Heart left ventricle (tissue), 13 donors: ENCODE results near the gene FGF14.

Experiments
- POLR2A ChIP-seq, 2 donors: fragments of 450-650 bp; IDR thresholded peaks; one replicate each; pipeline ENCODE4 v1.6.1; 2017; ENCODE audit warnings: antibody characterized with exemption in 2 of 2, mild to moderate bottlenecking in 2 of 2, moderate library complexity in 2 of 2
- TF ChIP-seq, protein P1 (sequence below), 12 donors: fragments of 200-600 bp; sonication (generic) in 4 of 12; IDR thresholded peaks; one replicate each; pipeline versions ENCODE4 v1.5.0 to v1.8.0; 2018 to 2022; ENCODE audit warnings: antibody characterized with exemption in 12 of 12, mild to moderate bottlenecking in 5 of 12
- donor health status: ischemic (EF 13 %, LVEDD 7.1; RV severe dilation, severe dysfunction).
- donor health status: DM: no; HTN: yes; CAD: no.
- donor health status: DM: no; HTN: no; CAD: no.
- donor health status: ischemic (EF 25% LVEDD 6.9; RV normal size, moderate dysfunction).
- donor health status: ischemic (EF 25% LVEDD 5.7; RV mildly dilated, moderate dysfunction).
- donor health status: ischemic (EF 35%, LVEDD 5.7; RV mildly dilated, moderate dysfunction).
- donor health status: nonischemic (EF 11% LVEDD 7.7; RV severe dilation, severe dysfunction).
- donor health status: DM: yes; HTN: yes; CAD: no.
- donor health status: PGD.
- donor health status: ischemic (EF 29% LVEDD 5.4; RV normal size, mild dysfunction).
- donor health status: nonischemic (EF 23%, LVEDD 6.1; RV moderate dilation, normal function).

DNA sequence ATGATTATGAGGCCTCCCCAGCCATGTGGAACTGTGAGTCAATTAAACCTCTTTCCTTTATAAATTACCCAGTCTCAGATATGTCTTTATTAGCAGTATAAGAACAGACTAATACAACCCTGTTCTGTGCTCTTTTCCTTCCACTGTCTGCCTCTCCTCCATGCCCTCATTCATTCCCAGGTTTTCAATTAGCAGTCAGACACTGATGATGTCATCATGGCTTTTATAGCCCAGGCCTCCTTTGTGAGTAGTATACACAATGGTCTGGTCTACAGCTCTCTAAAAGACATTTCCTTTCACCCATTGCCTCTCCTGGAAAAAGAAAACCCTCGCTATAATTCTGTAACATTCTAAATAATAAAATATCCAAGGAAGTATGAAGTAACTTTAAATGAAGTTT lies 25.5 kb downstream of the FGF14 start:
- TF ChIP-seq, protein P1, sequence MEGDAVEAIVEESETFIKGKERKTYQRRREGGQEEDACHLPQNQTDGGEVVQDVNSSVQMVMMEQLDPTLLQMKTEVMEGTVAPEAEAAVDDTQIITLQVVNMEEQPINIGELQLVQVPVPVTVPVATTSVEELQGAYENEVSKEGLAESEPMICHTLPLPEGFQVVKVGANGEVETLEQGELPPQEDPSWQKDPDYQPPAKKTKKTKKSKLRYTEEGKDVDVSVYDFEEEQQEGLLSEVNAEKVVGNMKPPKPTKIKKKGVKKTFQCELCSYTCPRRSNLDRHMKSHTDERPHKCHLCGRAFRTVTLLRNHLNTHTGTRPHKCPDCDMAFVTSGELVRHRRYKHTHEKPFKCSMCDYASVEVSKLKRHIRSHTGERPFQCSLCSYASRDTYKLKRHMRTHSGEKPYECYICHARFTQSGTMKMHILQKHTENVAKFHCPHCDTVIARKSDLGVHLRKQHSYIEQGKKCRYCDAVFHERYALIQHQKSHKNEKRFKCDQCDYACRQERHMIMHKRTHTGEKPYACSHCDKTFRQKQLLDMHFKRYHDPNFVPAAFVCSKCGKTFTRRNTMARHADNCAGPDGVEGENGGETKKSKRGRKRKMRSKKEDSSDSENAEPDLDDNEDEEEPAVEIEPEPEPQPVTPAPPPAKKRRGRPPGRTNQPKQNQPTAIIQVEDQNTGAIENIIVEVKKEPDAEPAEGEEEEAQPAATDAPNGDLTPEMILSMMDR (IDR thresholded peaks at IDR 0.05) = no peak
- TF ChIP-seq POLR2A (IDR thresholded peaks at IDR 0.05) = no peak
